Progenitor cell of endocrine pancreas (in vitro differentiated cells): ENCODE measurements around the gene BPIFB4. TPM values are rescaled to one million over a fixed set of nuclear protein-coding genes. Genes with fewer than 3 reads are reported as not detected.

ENCODE experiments used
- DNase-seq: peaks from one replicate; pipeline ENCODE4 v3.0.0; 2021; ENCODE audit warnings: low spot score; ENCODE audit not compliant: unreplicated experiment
- H3K27ac Mint-ChIP-seq: 2 replicates; pipeline ENCODE4 v1.8.0; 2021; ENCODE audit warnings: mild to moderate bottlenecking, moderate library complexity, mixed read lengths
- H3K27me3 Mint-ChIP-seq: 2 replicates; pipeline ENCODE4 v1.8.0; 2021; ENCODE audit warnings: mixed read lengths
- H3K36me3 Mint-ChIP-seq: 2 replicates; pipeline ENCODE4 v1.8.0; 2022; ENCODE audit warnings: mixed read lengths; ENCODE audit not compliant: insufficient read depth
- H3K4me1 Mint-ChIP-seq: 2 replicates; pipeline ENCODE4 v1.8.0; 2021; ENCODE audit warnings: low read depth, mixed read lengths
- H3K4me3 Mint-ChIP-seq: 2 replicates; pipeline ENCODE4 v1.8.0; 2021; ENCODE audit warnings: low read depth, mild to moderate bottlenecking, moderate library complexity, mixed read lengths
- H3K9me3 Mint-ChIP-seq: 2 replicates; pipeline ENCODE4 v1.8.0; 2021; ENCODE audit warnings: low read depth, mixed read lengths
- CTCF ChIP-seq: fragments of 200-600 bp; sonication (generic); IDR thresholded peaks from one replicate; pipeline ENCODE4 v1.5.0; 2021; ENCODE audit warnings: antibody characterized with exemption, mild to moderate bottlenecking; ENCODE audit not compliant: unreplicated experiment
- total RNA-seq: library from RNA; stranded (reverse); gene quantifications from 2 replicates; pipeline ENCODE4 v1.2.1, GENCODE V29; 2021

Gene BPIFB4
- total RNA-seq, 1 donor from 2014 or later = not detected

- H3K36me3 Mint-ChIP-seq = no peaks in the 10 kb centered on the region
- no peaks in the 10 kb centered on the region for H3K9me3 Mint-ChIP-seq
- H3K27ac Mint-ChIP-seq = no peak within 1 kb of the TSS
- peaks cover 7% of the 10 kb centered on the region for H3K27me3 Mint-ChIP-seq
- no peak within 1 kb of the TSS for H3K4me3 Mint-ChIP-seq
- DNase-seq = no peak
- no peaks in the 10 kb centered on the region for H3K4me1 Mint-ChIP-seq
- no peak for TF ChIP-seq CTCF
These were observed 25.9 kb upstream of the BPIFB4 start, which contains the start of gene BPIFB3 for GRCh38 chr20:33053291-33054106. BPIFB3 (plus strand) TSS chr20:33053903; CDS start chr20:33055436, 1,533 bp downstream.

- Mint-ChIP-seq H3K9me3 (no peaks in the 10 kb centered on the region), H3K36me3 (no peaks in the 10 kb centered on the region), H3K27ac (no peak overlapping the region), H3K4me1 (no peaks in the 10 kb centered on the region), H3K27me3 (peaks cover 7% of the 10 kb centered on the region), H3K4me3 (no peak overlapping the region)
- no peak for DNase-seq
- TF ChIP-seq CTCF = no peak
These were observed 25.1 kb upstream of the BPIFB4 start for GRCh38 chr20:33054381-33054780.

- H3K27ac Mint-ChIP-seq = no peak overlapping the region
- no peaks in the 10 kb centered on the region for H3K36me3 Mint-ChIP-seq
- DNase-seq = no peak
- TF ChIP-seq CTCF = no peak
- H3K27me3 Mint-ChIP-seq = peaks cover 7% of the 10 kb centered on the region
- H3K9me3 Mint-ChIP-seq = no peaks in the 10 kb centered on the region
- no peaks in the 10 kb centered on the region for H3K4me1 Mint-ChIP-seq
- no peak overlapping the region for H3K4me3 Mint-ChIP-seq
These were observed 24.7 kb upstream of the BPIFB4 start for GRCh38 chr20:33054791-33055190.

DNA sequence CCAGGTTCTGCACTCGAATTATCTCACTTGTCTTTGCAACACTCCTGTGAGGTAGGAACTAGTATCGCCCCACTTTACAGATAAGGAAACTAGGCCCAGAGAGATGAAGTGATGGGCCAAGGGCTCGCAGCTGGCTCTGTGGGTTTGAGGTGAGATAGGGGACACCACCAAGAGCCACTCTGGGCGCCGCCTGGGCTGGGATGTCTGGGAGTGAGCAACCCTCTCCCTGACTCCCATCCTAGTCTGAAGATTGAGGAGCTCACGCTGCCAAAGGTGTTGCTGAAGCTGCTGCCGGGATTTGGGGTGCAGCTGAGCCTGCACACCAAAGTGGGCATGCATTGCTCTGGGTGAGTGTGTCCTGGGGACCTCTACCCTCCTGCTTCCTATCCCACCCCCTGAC is 20.3 kb upstream of the BPIFB4 start:
- Mint-ChIP-seq H3K27ac (no peak overlapping the region), H3K36me3 (no peaks in the 10 kb centered on the region), H3K4me1 (no peaks in the 10 kb centered on the region), H3K9me3 (no peaks in the 10 kb centered on the region), H3K27me3 (peaks cover 10% of the 10 kb centered on the region), H3K4me3 (no peak overlapping the region)
- DNase-seq = no peak
- TF ChIP-seq CTCF = no peak

DNA sequence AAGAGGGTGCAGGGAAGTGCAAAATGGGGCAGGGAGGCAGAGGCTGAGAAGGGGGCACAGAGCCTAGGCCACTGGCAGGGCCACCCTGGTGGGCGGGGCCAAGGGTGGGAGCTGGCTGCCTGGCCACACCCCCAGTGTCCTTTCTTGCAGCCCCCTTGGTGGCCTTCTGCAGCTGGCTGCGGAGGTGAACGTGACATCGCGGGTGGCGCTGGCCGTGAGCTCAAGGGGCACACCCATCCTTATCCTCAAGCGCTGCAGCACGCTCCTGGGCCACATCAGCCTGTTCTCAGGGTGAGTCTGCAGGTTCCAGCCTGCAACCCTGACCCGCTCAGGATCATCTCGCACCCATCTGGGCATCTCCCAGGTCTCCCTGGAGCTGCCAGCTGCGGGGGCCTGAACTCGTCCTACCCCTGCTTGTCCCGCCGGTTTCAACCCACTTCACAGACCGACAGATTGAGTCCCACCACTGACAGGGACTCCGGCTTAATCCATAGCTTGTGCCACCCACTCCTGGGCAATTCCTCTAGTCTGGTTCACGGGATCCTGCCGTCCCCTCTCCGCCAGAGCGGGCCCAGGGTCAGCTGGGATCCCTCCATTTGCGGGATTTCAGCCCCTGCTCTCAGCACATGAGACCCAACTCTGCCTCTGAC is 19.6 kb upstream of the BPIFB4 start:
- no peak for TF ChIP-seq CTCF
- peaks cover 10% of the 10 kb centered on the region for H3K27me3 Mint-ChIP-seq
- H3K36me3 Mint-ChIP-seq = no peaks in the 10 kb centered on the region
- H3K4me1 Mint-ChIP-seq = no peaks in the 10 kb centered on the region
- no peak overlapping the region for H3K4me3 Mint-ChIP-seq
- no peaks in the 10 kb centered on the region for H3K9me3 Mint-ChIP-seq
- H3K27ac Mint-ChIP-seq = no peak overlapping the region
- DNase-seq = no peak
